Stomach (tissue), 9 donors: ENCODE measurements around the gene KCTD16. TPM values are rescaled to one million over a fixed set of nuclear protein-coding genes. Genes with fewer than 3 reads are reported as not detected.

Source experiments
- DNase-seq, 2 donors: peaks; one replicate each; pipeline versions ENCODE4 v3.0.0 to v3.0.0-alpha.2; 2013 to 2019
- H3K27ac ChIP-seq, 5 donors: fragments of 200-600 bp in 4 of 5; sonication (generic) in 4 of 5; one replicate each; pipeline ENCODE4 v1.5.1; 2013 to 2019; ENCODE audit warnings: mild to moderate bottlenecking in 1 of 5, moderate library complexity in 1 of 5
- H3K27me3 ChIP-seq, 3 donors: fragments of 200-600 bp; sonication (generic); one replicate each; pipeline ENCODE4 v1.5.1; 2017 to 2019; ENCODE audit warnings: mixed run types in 1 of 3
- H3K36me3 ChIP-seq, 4 donors: fragments of 200-600 bp; sonication (generic); 1 replicate in 3 of 4; 2 replicates in 1 of 4; pipeline ENCODE4 v1.5.1; 2016 to 2019
- H3K4me1 ChIP-seq, 4 donors: fragments of 200-600 bp; sonication (generic); one replicate each; pipeline ENCODE4 v1.5.1; 2016 to 2019
- H3K4me3 ChIP-seq, 4 donors: fragments of 200-600 bp; sonication (generic) in 3 of 4; one replicate each; pipeline ENCODE4 v1.5.1; 2016 to 2019; ENCODE audit warnings: mild to moderate bottlenecking in 1 of 4
- H3K9me3 ChIP-seq, 4 donors: fragments of 200-600 bp; sonication (generic); one replicate each; pipeline ENCODE4 v1.5.1; 2016 to 2019
- CTCF ChIP-seq, 7 experiments: fragments of 450-650 bp in 4 of 7; fragments of 200-600 bp in 3 of 7; sonication (generic) in 3 of 7; IDR thresholded peaks; one replicate each; pipeline ENCODE4 v1.5.1; 2016 to 2019; ENCODE audit warnings: antibody characterized with exemption in 7 of 7, control low read depth in 2 of 7, mild to moderate bottlenecking in 1 of 7
- EP300 ChIP-seq: sonication (generic); formaldehyde crosslinking; IDR thresholded peaks from one replicate; pipeline ENCODE4 v1.6.1; 2017; ENCODE audit warnings: antibody characterized with exemption
- POLR2A ChIP-seq, 4 donors: fragments of 450-650 bp; IDR thresholded peaks; one replicate each; pipeline ENCODE4 v1.6.1; 2016; ENCODE audit warnings: antibody characterized with exemption in 4 of 4, control low read depth in 2 of 4, mild to moderate bottlenecking in 1 of 4, moderate library complexity in 1 of 4
- POLR2AphosphoS5 ChIP-seq, 3 donors: sonication (generic); formaldehyde crosslinking; IDR thresholded peaks; one replicate each; pipeline ENCODE4 v1.6.1; 2016; ENCODE audit warnings: antibody characterized with exemption in 3 of 3
- WGBS, 5 donors: extraction: QIAGEN DNeasy Blood & Tissue Kit in 3 of 5; methylation state at CpG; one replicate each; pipeline versions ENCODE4 v1.1.5 to v1.1.7; 2013 to 2018; 5-methylcytosine and 5-hydroxymethylcytosine counted together
- intact Hi-C: fragments of 100-400 bp; cut with DNase I; formaldehyde crosslinking; loops from one replicate; pipeline ENCODE4 v1.15.1; 2023; ENCODE audit warnings: low total_unique reads
- polyA plus RNA-seq, 3 donors: library from polyadenylated mRNA; stranded (reverse); fragments of 200-250 nt; gene quantifications; one replicate each; pipeline ENCODE4 v1.2.3, GENCODE V29; 2013
- total RNA-seq, 5 donors: library from RNA; depleted of rRNA; stranded (reverse); fragments of >200 nt; gene quantifications; one replicate each; pipeline versions ENCODE4 v1.1.0 to v1.2.3, GENCODE V29; 2014 to 2016
- donor health status: healthy with polysubstance abuse.
- donor health status: Bipolar disorder and iron deficiency.
- donor health status: healthy.

The KCTD16 gene
- total and polyA plus RNA-seq, 8 donors: under 0.01 to 1.8 (median under 0.01) TPM; not detected in 4

- Histone ChIP-seq H3K4me3 (no peak overlapping the region), H3K4me1 (no peaks in the 10 kb centered on the region), H3K9me3 (peaks cover 0 to 15% (median 6%) of the 10 kb centered on the region in 4 donors), H3K36me3 (no peaks in the 10 kb centered on the region), H3K27ac (no peak overlapping the region), H3K27me3 (no peaks in the 10 kb centered on the region)
- no peak for TF ChIP-seq CTCF (IDR thresholded peaks at IDR 0.05)
- TF ChIP-seq EP300: no peak
- TF ChIP-seq POLR2A (IDR thresholded peaks at IDR 0.05): no peak
- TF ChIP-seq POLR2AphosphoS5 (IDR thresholded peaks at IDR 0.05): no peak
- WGBS, 5 donors: 83 to 89% (median 84%) methylated on average over 2 of the region's 2 CpGs
- intact Hi-C loops: no loop called here
- DNase-seq: no peak
Measured at GRCh38 chr5:144485540-144485939, 314.9 kb downstream of the KCTD16 start.

GRCh38 chr5:144487207-144487606 lies 316.5 kb downstream of the KCTD16 start:
- TF ChIP-seq POLR2A (IDR thresholded peaks at IDR 0.05): no peak
- no peak for TF ChIP-seq CTCF (IDR thresholded peaks at IDR 0.05)
- TF ChIP-seq EP300: no peak
- TF ChIP-seq POLR2AphosphoS5 (IDR thresholded peaks at IDR 0.05): no peak
- intact Hi-C loops: no loop called here
- Histone ChIP-seq H3K9me3 (peaks cover 0 to 15% (median 7%) of the 10 kb centered on the region in 4 donors), H3K27ac (no peak overlapping the region), H3K36me3 (no peaks in the 10 kb centered on the region), H3K4me3 (no peak overlapping the region), H3K4me1 (no peaks in the 10 kb centered on the region), H3K27me3 (no peaks in the 10 kb centered on the region)
- WGBS, 5 donors: 33 to 50% (median 45%) methylated on average over 1 of the region's 1 CpG
- DNase-seq: no peak

GRCh38 chr5:144487761-144488160 lies 317.1 kb downstream of the KCTD16 start:
- Histone ChIP-seq H3K4me1 (no peaks in the 10 kb centered on the region), H3K36me3 (no peaks in the 10 kb centered on the region), H3K4me3 (no peak overlapping the region), H3K27ac (no peak overlapping the region), H3K9me3 (peaks cover 0 to 15% (median 7%) of the 10 kb centered on the region in 4 donors), H3K27me3 (no peaks in the 10 kb centered on the region)
- no peak for TF ChIP-seq POLR2A (IDR thresholded peaks at IDR 0.05)
- TF ChIP-seq CTCF (IDR thresholded peaks at IDR 0.05): no peak
- no peak for DNase-seq
- intact Hi-C loops: no loop called here

- no peak overlapping the region for H3K4me3 ChIP-seq
- TF ChIP-seq EP300: no peak
- TF ChIP-seq POLR2A (IDR thresholded peaks at IDR 0.05): no peak
- H3K9me3 ChIP-seq: peaks cover 0 to 1% (median 0%) of the 10 kb centered on the region in 4 donors
- H3K36me3 ChIP-seq: no peaks in the 10 kb centered on the region
- 73 to 87% (median 85%) methylated on average over 2 of the region's 2 CpGs for WGBS, 5 donors
- intact Hi-C loops: no loop called here
- H3K27ac ChIP-seq: no peak overlapping the region
- no peaks in the 10 kb centered on the region for H3K27me3 ChIP-seq
- H3K4me1 ChIP-seq: no peaks in the 10 kb centered on the region
- no peak for DNase-seq
Measured at GRCh38 chr5:144503123-144503522, 332.4 kb downstream of the KCTD16 start.

GRCh38 chr5:144504929-144505577 lies 334.4 kb downstream of the KCTD16 start:
- Histone ChIP-seq H3K9me3 (peaks cover 0 to 4% (median 0%) of the 10 kb centered on the region in 4 donors), H3K4me3 (no peak overlapping the region), H3K27ac (no peak overlapping the region), H3K4me1 (no peaks in the 10 kb centered on the region), H3K27me3 (no peaks in the 10 kb centered on the region), H3K36me3 (no peaks in the 10 kb centered on the region)
- intact Hi-C loops: no loop called here
- no peak for TF ChIP-seq CTCF (IDR thresholded peaks at IDR 0.05)
- no peak for TF ChIP-seq POLR2AphosphoS5 (IDR thresholded peaks at IDR 0.05)
- TF ChIP-seq POLR2A (IDR thresholded peaks at IDR 0.05): no peak
- TF ChIP-seq EP300: no peak
- DNase-seq: peak in 1 of 2 donors; percentile 53
- WGBS, 5 donors: 22 to 37% (median 31%) methylated on average over 5 of the region's 5 CpGs
